Measurements from ENCODE around the gene LPGAT1.

The LPGAT1 gene

GRCh38 chr1:211761400-211761799, 69.2 kb downstream of the LPGAT1 start:
- Histone ChIP-seq H3K27me3 (ENCODE audit: insufficient read depth, poor library complexity, severe bottlenecking) (no peaks in the 10 kb centered on the region), H3K27ac (replicated peaks) (no peak overlapping the region), H3K4me3 (replicated peaks; ENCODE audit: insufficient read depth, low read length) (no peak overlapping the region)
- DNase-seq (ENCODE audit: low read depth in 1 of 2, low spot score in 1 of 2) = no peak
- TF ChIP-seq, protein P1, sequence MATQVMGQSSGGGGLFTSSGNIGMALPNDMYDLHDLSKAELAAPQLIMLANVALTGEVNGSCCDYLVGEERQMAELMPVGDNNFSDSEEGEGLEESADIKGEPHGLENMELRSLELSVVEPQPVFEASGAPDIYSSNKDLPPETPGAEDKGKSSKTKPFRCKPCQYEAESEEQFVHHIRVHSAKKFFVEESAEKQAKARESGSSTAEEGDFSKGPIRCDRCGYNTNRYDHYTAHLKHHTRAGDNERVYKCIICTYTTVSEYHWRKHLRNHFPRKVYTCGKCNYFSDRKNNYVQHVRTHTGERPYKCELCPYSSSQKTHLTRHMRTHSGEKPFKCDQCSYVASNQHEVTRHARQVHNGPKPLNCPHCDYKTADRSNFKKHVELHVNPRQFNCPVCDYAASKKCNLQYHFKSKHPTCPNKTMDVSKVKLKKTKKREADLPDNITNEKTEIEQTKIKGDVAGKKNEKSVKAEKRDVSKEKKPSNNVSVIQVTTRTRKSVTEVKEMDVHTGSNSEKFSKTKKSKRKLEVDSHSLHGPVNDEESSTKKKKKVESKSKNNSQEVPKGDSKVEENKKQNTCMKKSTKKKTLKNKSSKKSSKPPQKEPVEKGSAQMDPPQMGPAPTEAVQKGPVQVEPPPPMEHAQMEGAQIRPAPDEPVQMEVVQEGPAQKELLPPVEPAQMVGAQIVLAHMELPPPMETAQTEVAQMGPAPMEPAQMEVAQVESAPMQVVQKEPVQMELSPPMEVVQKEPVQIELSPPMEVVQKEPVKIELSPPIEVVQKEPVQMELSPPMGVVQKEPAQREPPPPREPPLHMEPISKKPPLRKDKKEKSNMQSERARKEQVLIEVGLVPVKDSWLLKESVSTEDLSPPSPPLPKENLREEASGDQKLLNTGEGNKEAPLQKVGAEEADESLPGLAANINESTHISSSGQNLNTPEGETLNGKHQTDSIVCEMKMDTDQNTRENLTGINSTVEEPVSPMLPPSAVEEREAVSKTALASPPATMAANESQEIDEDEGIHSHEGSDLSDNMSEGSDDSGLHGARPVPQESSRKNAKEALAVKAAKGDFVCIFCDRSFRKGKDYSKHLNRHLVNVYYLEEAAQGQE (IDR thresholded peaks at IDR 0.05; ENCODE audit: insufficient replicate concordance, low read depth) = no peak
- TF ChIP-seq POLR2AphosphoS5 (IDR thresholded peaks at IDR 0.05; ENCODE audit: low read depth) = no peak

- TF ChIP-seq CTCF (IDR thresholded peaks at IDR 0.05; ENCODE audit: insufficient read depth, low read length) (no peak), SPI1 (IDR thresholded peaks at IDR 0.05; ENCODE audit: borderline replicate concordance, low read depth) (no peak), GABPA (IDR thresholded peaks at IDR 0.05; ENCODE audit: low read depth) (no peak)
- TF ChIP-seq, protein P1 (IDR thresholded peaks at IDR 0.05; ENCODE audit: insufficient replicate concordance, low read depth) = no peak
- Histone ChIP-seq H3K27ac (replicated peaks) (no peak overlapping the region), H3K4me3 (replicated peaks; ENCODE audit: insufficient read depth, low read length) (no peak overlapping the region), H3K27me3 (ENCODE audit: insufficient read depth, poor library complexity, severe bottlenecking) (no peaks in the 10 kb centered on the region)
- DNase-seq (ENCODE audit: low read depth in 1 of 2, low spot score in 1 of 2) = no peak
Observed at GRCh38 chr1:211756471-211757020, 74.0 kb downstream of the LPGAT1 start.

DNA sequence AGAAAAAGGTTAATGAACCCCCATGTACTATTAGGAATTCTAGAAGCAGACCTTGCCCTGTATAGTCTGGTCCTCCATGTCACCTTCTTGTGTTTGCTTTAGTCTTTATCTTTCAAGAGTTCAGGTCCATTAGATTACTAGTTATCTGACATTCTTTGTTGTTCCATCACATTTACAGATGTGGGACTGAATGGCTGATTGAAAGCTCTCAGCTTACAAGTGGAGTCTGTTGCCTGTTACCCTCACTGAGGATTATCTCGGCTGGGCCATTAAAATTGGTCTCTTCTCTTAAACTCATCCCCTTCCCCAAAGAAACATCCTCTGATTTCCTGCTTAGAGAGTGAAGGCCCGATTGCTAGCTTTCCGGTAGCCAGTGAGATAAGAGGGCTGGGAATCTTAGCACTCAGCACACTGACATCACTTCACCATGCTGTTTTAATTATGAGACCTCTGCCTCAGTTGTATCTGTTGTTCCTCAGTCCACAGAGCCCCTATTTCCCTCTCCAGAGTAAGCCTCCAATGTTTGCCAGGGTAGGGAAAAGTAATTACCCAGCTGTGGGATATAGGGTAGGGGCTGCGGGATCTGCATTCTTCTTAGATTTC, 76.8 kb downstream of the LPGAT1 start:
- Histone ChIP-seq H3K27ac (replicated peaks) (no peak overlapping the region), H3K4me3 (replicated peaks; ENCODE audit: insufficient read depth, low read length) (no peak overlapping the region), H3K27me3 (ENCODE audit: insufficient read depth, poor library complexity, severe bottlenecking) (no peaks in the 10 kb centered on the region)
- no peak for DNase-seq (ENCODE audit: low read depth in 1 of 2, low spot score in 1 of 2)
- TF ChIP-seq POLR2AphosphoS5 (IDR thresholded peaks at IDR 0.05; ENCODE audit: low read depth) (no peak), CTCF (IDR thresholded peaks at IDR 0.05; ENCODE audit: insufficient read depth, low read length) (no peak), SPI1 (IDR thresholded peaks at IDR 0.05; ENCODE audit: borderline replicate concordance, low read depth) (no peak), GABPA (IDR thresholded peaks at IDR 0.05; ENCODE audit: low read depth) (no peak)
- TF ChIP-seq, protein P1 (IDR thresholded peaks at IDR 0.05; ENCODE audit: insufficient replicate concordance, low read depth) = no peak

Measured in HL-60 (cell line).